Heart left ventricle (tissue), 13 donors: ENCODE data around the gene PTPN11.

ENCODE experiments used
- POLR2A ChIP-seq, 2 donors: fragments of 450-650 bp; IDR thresholded peaks; one replicate each; pipeline ENCODE4 v1.6.1; 2017; ENCODE audit warnings: antibody characterized with exemption in 2 of 2, mild to moderate bottlenecking in 2 of 2, moderate library complexity in 2 of 2
- TF ChIP-seq, protein P1 (sequence below), 12 donors: fragments of 200-600 bp; sonication (generic) in 4 of 12; IDR thresholded peaks; one replicate each; pipeline versions ENCODE4 v1.5.0 to v1.8.0; 2018 to 2022; ENCODE audit warnings: antibody characterized with exemption in 12 of 12, mild to moderate bottlenecking in 5 of 12
- donor health status: ischemic (EF 13 %, LVEDD 7.1; RV severe dilation, severe dysfunction).
- donor health status: DM: no; HTN: yes; CAD: no.
- donor health status: DM: no; HTN: no; CAD: no.
- donor health status: ischemic (EF 25% LVEDD 6.9; RV normal size, moderate dysfunction).
- donor health status: ischemic (EF 25% LVEDD 5.7; RV mildly dilated, moderate dysfunction).
- donor health status: ischemic (EF 35%, LVEDD 5.7; RV mildly dilated, moderate dysfunction).
- donor health status: nonischemic (EF 11% LVEDD 7.7; RV severe dilation, severe dysfunction).
- donor health status: DM: yes; HTN: yes; CAD: no.
- donor health status: PGD.
- donor health status: ischemic (EF 29% LVEDD 5.4; RV normal size, mild dysfunction).
- donor health status: nonischemic (EF 23%, LVEDD 6.1; RV moderate dilation, normal function).

DNA sequence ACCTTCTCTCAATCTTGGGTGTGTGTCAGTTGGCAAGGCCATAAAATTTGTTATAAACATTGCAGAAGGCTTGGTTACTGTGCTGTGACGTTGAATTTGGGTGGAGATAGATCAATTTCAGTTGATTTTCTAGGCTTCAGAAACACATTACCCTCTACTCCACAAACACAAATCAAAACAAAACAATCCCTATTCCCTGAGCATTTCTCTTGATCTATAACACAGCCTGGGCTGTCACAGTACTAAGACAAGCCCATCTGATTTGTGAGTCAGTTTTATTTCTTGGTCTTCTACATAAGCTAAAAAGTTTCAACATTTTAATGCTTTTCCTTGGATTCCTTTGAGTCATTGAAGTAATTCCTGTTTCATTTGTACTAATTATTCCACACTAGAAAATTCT lies 79.8 kb downstream of the PTPN11 start:
- TF ChIP-seq, protein P1, sequence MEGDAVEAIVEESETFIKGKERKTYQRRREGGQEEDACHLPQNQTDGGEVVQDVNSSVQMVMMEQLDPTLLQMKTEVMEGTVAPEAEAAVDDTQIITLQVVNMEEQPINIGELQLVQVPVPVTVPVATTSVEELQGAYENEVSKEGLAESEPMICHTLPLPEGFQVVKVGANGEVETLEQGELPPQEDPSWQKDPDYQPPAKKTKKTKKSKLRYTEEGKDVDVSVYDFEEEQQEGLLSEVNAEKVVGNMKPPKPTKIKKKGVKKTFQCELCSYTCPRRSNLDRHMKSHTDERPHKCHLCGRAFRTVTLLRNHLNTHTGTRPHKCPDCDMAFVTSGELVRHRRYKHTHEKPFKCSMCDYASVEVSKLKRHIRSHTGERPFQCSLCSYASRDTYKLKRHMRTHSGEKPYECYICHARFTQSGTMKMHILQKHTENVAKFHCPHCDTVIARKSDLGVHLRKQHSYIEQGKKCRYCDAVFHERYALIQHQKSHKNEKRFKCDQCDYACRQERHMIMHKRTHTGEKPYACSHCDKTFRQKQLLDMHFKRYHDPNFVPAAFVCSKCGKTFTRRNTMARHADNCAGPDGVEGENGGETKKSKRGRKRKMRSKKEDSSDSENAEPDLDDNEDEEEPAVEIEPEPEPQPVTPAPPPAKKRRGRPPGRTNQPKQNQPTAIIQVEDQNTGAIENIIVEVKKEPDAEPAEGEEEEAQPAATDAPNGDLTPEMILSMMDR (IDR thresholded peaks at IDR 0.05), result no peak
- TF ChIP-seq POLR2A (IDR thresholded peaks at IDR 0.05), result no peak
